Muscle of leg (tissue), 16 donors: ENCODE data around the gene PZP. TPM values are rescaled to one million over a fixed set of nuclear protein-coding genes. Genes with fewer than 3 reads are reported as not detected.
"Not testable (repeated sequence)": the region's sequence is repeated elsewhere in the genome, so short reads cannot be mapped to it uniquely, and the experiment has no call there.

Experiments
- DNase-seq: peaks from one replicate; pipeline ENCODE4 v3.0.0; 2013
- H3K27ac ChIP-seq: one replicate; pipeline ENCODE4 v1.5.1; 2013; ENCODE audit warnings: mild to moderate bottlenecking, low read length, control low read depth
- H3K27me3 ChIP-seq: one replicate; pipeline ENCODE4 v1.6.1; 2013; ENCODE audit warnings: low read length; ENCODE audit not compliant: control insufficient read depth, insufficient read depth
- H3K36me3 ChIP-seq: one replicate; pipeline ENCODE4 v1.6.1; 2013; ENCODE audit warnings: low read length; ENCODE audit not compliant: control insufficient read depth, insufficient read depth
- H3K4me1 ChIP-seq: one replicate; pipeline ENCODE4 v1.6.1; 2013; ENCODE audit warnings: low read length; ENCODE audit not compliant: control insufficient read depth, insufficient read depth
- H3K4me3 ChIP-seq: one replicate; pipeline ENCODE4 v1.5.1; 2013; ENCODE audit warnings: low read length, control low read depth
- H3K9me3 ChIP-seq: replicated peaks from 2 replicates; pipeline ENCODE4 v1.6.1; 2013; ENCODE audit warnings: low read depth, low read length; ENCODE audit not compliant: control insufficient read depth
- WGBS: methylation state at CpG from one replicate; pipeline ENCODE4 v1.1.5; 2013; ENCODE audit warnings: missing lambda C conversion rate; ENCODE audit not compliant: insufficient coverage; 5-methylcytosine and 5-hydroxymethylcytosine counted together
- long read RNA-seq, 11 donors: transcript quantifications; one replicate each; lab custom pipeline, GENCODE V29; 2026
- polyA plus RNA-seq, 8 donors: library from polyadenylated mRNA; unstranded; fragments of 120-200 nt; gene quantifications; one replicate each; pipeline versions ENCODE4 v1.2.1 to v1.2.3, GENCODE V29; 2013; ENCODE audit warnings: inconsistent platforms in 1 of 8, low replicate concordance in 1 of 8; ENCODE audit not compliant: insufficient read length in 8 of 8, insufficient read depth in 1 of 8
- total RNA-seq: library from RNA; stranded (reverse); fragments of 120-200 nt; gene quantifications from one replicate; pipeline ENCODE4 v1.2.4, GENCODE V29; 2013

The PZP gene
- total RNA-seq (0.40 TPM), polyA plus RNA-seq (under 1 TPM; 0.33 to 0.89 (median 0.71) TPM)
- long read RNA-seq, donor 1: 0 reads
- long read RNA-seq, donor 2: 0 reads
- long read RNA-seq, donor 3: 0 reads
- long read RNA-seq, donor 4: 0 reads
- long read RNA-seq, donor 5: 0 reads
- long read RNA-seq, donor 6: 0 reads
- long read RNA-seq, donor 7: 0 reads
- long read RNA-seq, donor 8: 0 reads
- long read RNA-seq, donor 9: 0 reads
- long read RNA-seq, donor 10: 0 reads
- long read RNA-seq, donor 11: 0 reads

GRCh38 chr12:9208229-9208628 is at the start of gene PZP:
TSS of gene PZP (minus strand) at chr12:9208395. CDS start at chr12:9208341, 54 bp downstream.
- H3K9me3 ChIP-seq: no peaks in the 10 kb centered on the region
- 71% methylated on average over 3 of the region's 3 CpGs for WGBS
- H3K4me3 ChIP-seq: no peak within 1 kb of the TSS
- no peaks in the 10 kb centered on the region for H3K4me1 ChIP-seq
- H3K27me3 ChIP-seq: no peaks in the 10 kb centered on the region
- no peak for DNase-seq
- no peak within 1 kb of the TSS for H3K27ac ChIP-seq
- H3K36me3 ChIP-seq: no peaks in the 10 kb centered on the region

DNA sequence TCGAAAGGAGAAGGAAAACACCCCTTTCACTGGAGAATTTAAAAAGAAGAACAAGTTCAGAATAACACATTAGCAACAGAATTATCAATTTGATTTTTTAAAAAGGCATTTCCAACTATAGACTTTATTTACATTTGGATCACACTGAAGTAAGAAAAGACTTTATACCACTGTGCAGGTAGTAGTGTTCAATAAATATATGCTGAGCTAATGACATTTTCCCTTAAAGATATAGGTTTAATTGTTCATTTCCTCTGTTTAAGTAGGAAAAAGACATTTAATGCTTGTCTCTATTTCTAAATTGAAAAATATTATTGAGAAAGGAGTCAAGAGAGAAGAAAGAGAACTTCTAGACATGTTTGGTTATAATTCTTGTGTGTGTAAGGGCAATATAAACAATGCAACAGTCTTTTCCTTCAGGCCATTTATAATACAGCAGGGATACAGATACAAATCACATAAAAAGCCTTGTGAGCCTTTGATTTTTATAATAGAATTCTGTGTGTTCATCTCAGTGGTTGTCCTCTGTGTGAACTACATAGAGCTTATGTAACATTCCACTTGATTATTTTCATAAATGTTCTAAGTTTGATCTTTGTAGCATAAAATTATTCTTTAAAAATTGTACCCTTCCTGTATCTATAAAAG is 48.7 kb upstream of the PZP start:
- DNase-seq: no peak
- H3K27ac ChIP-seq: no peak overlapping the region
- H3K4me3 ChIP-seq: no peak overlapping the region
- no CpG with 5 or more reads among the region's 1 CpG for WGBS
- H3K36me3 ChIP-seq: no peaks in the 10 kb centered on the region
- H3K27me3 ChIP-seq: no peaks in the 10 kb centered on the region
- H3K9me3 ChIP-seq: no peaks in the 10 kb centered on the region
- H3K4me1 ChIP-seq: no peaks in the 10 kb centered on the region

- H3K36me3 ChIP-seq: no peaks in the 10 kb centered on the region
- H3K4me1 ChIP-seq: no peaks in the 10 kb centered on the region
- no peaks in the 10 kb centered on the region for H3K27me3 ChIP-seq
- no peak for DNase-seq
- H3K4me3 ChIP-seq: no peak overlapping the region
- H3K27ac ChIP-seq: no peak overlapping the region
- no peaks in the 10 kb centered on the region for H3K9me3 ChIP-seq
Measured at GRCh38 chr12:9256341-9256740, 48.1 kb upstream of the PZP start.

DNA sequence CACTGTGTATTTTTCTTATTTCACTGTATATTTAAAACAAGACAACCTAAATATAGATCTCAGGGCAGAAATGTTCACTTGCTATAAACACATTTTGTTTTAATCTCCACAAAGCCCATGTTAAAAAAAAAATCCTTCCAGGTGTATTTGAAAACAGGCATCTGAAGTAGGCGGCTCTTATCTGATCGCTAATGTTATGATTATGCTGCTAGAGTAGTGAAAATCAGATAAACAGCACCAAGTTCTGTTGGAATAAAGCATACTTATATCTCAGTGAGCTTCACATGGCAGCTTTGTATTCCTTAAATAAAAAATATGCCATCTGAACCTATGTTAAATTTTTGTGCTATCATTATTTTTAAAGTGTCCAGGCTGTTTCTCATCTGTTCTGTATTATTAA is 47.6 kb upstream of the PZP start:
- no peak overlapping the region for H3K4me3 ChIP-seq
- no peaks in the 10 kb centered on the region for H3K9me3 ChIP-seq
- no peak overlapping the region for H3K27ac ChIP-seq
- WGBS: no CpG with 5 or more reads among the region's 2 CpGs
- no peak for DNase-seq
- no peaks in the 10 kb centered on the region for H3K27me3 ChIP-seq
- no peaks in the 10 kb centered on the region for H3K4me1 ChIP-seq
- no peaks in the 10 kb centered on the region for H3K36me3 ChIP-seq

DNA sequence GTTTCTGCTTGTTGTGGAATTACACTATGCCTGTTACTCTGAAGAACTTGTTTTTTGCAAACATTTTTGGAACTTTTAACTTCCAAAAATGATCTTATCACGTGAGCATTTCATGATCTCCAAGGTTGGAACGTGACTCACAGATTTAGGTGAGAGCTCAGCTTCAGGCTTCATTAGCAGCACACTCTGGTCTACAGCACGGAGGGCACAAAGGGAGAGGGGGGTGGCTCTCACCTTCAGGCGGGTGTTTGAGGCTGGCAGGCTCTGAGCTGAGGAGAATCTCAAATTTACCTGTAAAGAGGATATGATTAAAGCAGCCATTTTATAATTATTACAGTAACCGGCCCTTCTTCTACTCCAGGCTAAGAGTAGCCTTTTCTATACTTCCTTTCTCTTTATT is 45.3 kb upstream of the PZP start:
- no peaks in the 10 kb centered on the region for H3K9me3 ChIP-seq
- H3K4me3 ChIP-seq: no peak overlapping the region
- DNase-seq: no peak
- no peak overlapping the region for H3K27ac ChIP-seq
- H3K36me3 ChIP-seq: no peaks in the 10 kb centered on the region
- WGBS: 33% methylated on average over 1 of the region's 5 CpGs
- no peaks in the 10 kb centered on the region for H3K27me3 ChIP-seq
- no peaks in the 10 kb centered on the region for H3K4me1 ChIP-seq

DNA sequence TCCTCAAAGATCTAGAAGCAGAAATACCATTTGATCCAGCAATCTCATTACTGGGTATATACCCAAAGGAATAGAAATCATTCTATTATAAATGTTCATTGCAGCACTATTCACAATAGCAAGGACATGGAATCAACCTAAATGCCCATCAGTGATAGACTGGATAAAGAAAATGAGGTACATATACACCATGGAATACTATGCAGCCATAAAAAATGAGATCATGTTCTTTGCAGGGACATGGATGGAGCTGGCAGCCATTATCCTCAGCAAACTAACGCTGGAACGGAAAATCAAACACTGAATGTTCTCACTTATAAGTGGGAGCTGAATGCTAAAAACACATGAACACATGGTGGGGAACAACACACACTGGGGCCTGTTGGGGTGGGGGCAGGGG is 44.6 kb upstream of the PZP start:
- not testable (repeated sequence) for H3K9me3 ChIP-seq, H3K36me3 ChIP-seq, H3K27ac ChIP-seq, DNase-seq, H3K4me3 ChIP-seq, H3K27me3 ChIP-seq, H3K4me1 ChIP-seq
- whole genome bisulfite sequencing: 100% methylated on average over 2 of the region's 2 CpGs

DNA sequence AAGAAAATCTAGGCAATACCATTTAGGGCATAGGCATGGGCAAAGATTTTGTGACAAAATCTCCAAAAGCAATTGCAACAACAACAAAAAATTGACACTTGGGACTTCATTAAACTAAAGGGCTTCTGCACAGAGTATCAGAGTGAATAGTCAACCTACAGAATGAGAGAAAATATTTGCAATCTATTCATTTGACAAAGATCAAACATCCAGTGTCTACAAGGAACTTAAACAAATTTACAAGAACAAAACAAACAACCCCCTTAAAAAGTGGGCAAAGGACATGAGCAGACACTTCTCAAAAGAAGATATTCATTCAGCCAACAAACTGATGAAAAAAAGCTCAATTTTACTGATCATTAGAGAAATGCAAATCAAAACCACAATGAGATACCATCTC is 44.1 kb upstream of the PZP start:
- no peak overlapping the region for H3K27ac ChIP-seq
- H3K4me3 ChIP-seq: no peak overlapping the region
- no peaks in the 10 kb centered on the region for H3K9me3 ChIP-seq
- no peaks in the 10 kb centered on the region for H3K27me3 ChIP-seq
- DNase-seq: no peak
- no peaks in the 10 kb centered on the region for H3K36me3 ChIP-seq
- no peaks in the 10 kb centered on the region for H3K4me1 ChIP-seq

- Histone ChIP-seq H3K36me3 (no peaks in the 10 kb centered on the region), H3K27me3 (no peaks in the 10 kb centered on the region), H3K9me3 (no peaks in the 10 kb centered on the region), H3K4me1 (no peaks in the 10 kb centered on the region), H3K27ac (no peak overlapping the region), H3K4me3 (no peak overlapping the region)
- DNase-seq: no peak
- 71% methylated on average over 2 of the region's 3 CpGs for whole genome bisulfite sequencing
Measured at GRCh38 chr12:9248435-9248834, 40.2 kb upstream of the PZP start.

- H3K27me3 ChIP-seq: peaks cover 8% of the 10 kb centered on the region
- 83% methylated on average over 1 of the region's 6 CpGs for WGBS
- no peak overlapping the region for H3K27ac ChIP-seq
- H3K36me3 ChIP-seq: no peaks in the 10 kb centered on the region
- no peak for DNase-seq
- H3K4me3 ChIP-seq: no peak overlapping the region
- no peaks in the 10 kb centered on the region for H3K9me3 ChIP-seq
- H3K4me1 ChIP-seq: no peaks in the 10 kb centered on the region
Measured at GRCh38 chr12:9244894-9245293, 36.7 kb upstream of the PZP start.

DNA sequence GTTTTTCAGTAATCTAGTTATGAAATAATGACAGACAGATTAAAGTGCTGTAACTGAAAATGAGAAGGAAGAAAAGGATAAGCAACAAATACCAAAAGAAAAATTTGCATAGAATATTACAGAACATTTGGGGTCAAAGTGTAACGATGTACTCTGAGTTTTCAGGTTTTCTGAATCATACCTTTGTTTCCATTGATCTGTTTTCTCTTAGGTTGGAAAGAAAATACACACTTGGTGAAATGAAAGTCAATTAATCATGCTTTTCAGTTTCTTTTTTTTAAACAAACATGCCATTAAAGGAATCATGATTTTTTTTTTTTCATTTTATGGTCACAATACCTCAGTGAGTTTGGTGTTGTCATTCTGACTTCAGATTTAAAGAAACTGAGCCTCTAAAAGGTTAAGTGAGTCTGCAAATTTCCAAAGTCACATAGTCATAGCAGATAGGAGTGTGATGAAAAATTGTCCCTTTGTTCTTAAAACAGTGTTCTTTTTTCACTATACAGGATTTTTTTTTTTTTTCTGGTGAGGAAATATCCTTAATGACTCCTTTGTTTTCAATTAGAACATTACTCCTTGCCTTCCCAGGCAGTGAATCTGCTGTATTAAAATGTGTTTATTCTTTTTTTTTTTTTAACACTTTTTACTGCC is 35.9 kb upstream of the PZP start:
- no peaks in the 10 kb centered on the region for H3K9me3 ChIP-seq
- WGBS: no CpG with 5 or more reads among the region's 1 CpG
- no peak overlapping the region for H3K27ac ChIP-seq

More for the DNA sequence above, 35.9 kb upstream of the PZP start:
- peaks cover 8% of the 10 kb centered on the region for H3K27me3 ChIP-seq
- no peaks in the 10 kb centered on the region for H3K4me1 ChIP-seq
- no peak overlapping the region for H3K4me3 ChIP-seq
- no peak for DNase-seq
- H3K36me3 ChIP-seq: no peaks in the 10 kb centered on the region
